Measurements from ENCODE around the gene MTHFD2L. TPM values are rescaled to one million over a fixed set of nuclear protein-coding genes. Genes with fewer than 3 reads are reported as not detected.

MTHFD2L gene
- total RNA-seq, 2 donors from 2014 or later: 5.8 to 26.9 TPM

- peak overlapping the region; percentile 26 to 52 for H3K27ac ChIP-seq
- DNase-seq (ENCODE audit: low spot score): peak; percentile 61
- H3K4me3 ChIP-seq: no peak overlapping the region
- H3K27me3 ChIP-seq (replicated peaks; ENCODE audit: insufficient read depth): no peaks in the 10 kb centered on the region
- H3K36me3 ChIP-seq: no peaks in the 10 kb centered on the region
- H3K4me1 ChIP-seq (ENCODE audit: control insufficient read depth in 1 of 2, low read depth in 2 of 2): peaks cover 17 to 40% of the 10 kb centered on the region in 2 donors
- TF ChIP-seq CTCF (IDR thresholded peaks at IDR 0.05): no peak
- H3K9me3 ChIP-seq: no peaks in the 10 kb centered on the region
- ATAC-seq (ENCODE audit: insufficient number of reproducible peaks, low FRiP score, low read depth): peak; percentile 92
These were observed 40.8 kb upstream of the MTHFD2L start for GRCh38 chr4:74117024-74117534.

- DNase-seq (ENCODE audit: low spot score) (no peak), ATAC-seq (ENCODE audit: insufficient number of reproducible peaks, low FRiP score, low read depth) (no peak)
- H3K4me1 ChIP-seq (ENCODE audit: control insufficient read depth in 1 of 2, low read depth in 2 of 2): peaks cover 18 to 42% of the 10 kb centered on the region in 2 donors
- H3K4me3 ChIP-seq: no peak overlapping the region
- H3K9me3 ChIP-seq: no peaks in the 10 kb centered on the region
- H3K27ac ChIP-seq: no peak overlapping the region
- H3K36me3 ChIP-seq: no peaks in the 10 kb centered on the region
- H3K27me3 ChIP-seq (replicated peaks; ENCODE audit: insufficient read depth): no peaks in the 10 kb centered on the region
- no peak for TF ChIP-seq CTCF (IDR thresholded peaks at IDR 0.05)
These were observed 39.1 kb upstream of the MTHFD2L start for GRCh38 chr4:74118600-74119338.

GRCh38 chr4:74120086-74120485, 37.8 kb upstream of the MTHFD2L start:
- no peak for TF ChIP-seq CTCF (IDR thresholded peaks at IDR 0.05)
- DNase-seq (ENCODE audit: low spot score): no peak
- no peak for ATAC-seq (ENCODE audit: insufficient number of reproducible peaks, low FRiP score, low read depth)

GRCh38 chr4:74121643-74122579, 36.0 kb upstream of the MTHFD2L start:
- TF ChIP-seq CTCF (IDR thresholded peaks at IDR 0.05): no peak
- ATAC-seq (ENCODE audit: insufficient number of reproducible peaks, low FRiP score, low read depth): no peak
- H3K9me3 ChIP-seq: no peaks in the 10 kb centered on the region

More at GRCh38 chr4:74120086-74120485, 37.8 kb upstream of the MTHFD2L start:
- Histone ChIP-seq H3K27me3 (replicated peaks; ENCODE audit: insufficient read depth) (no peaks in the 10 kb centered on the region), H3K27ac (no peak overlapping the region), H3K9me3 (no peaks in the 10 kb centered on the region), H3K4me3 (no peak overlapping the region), H3K36me3 (no peaks in the 10 kb centered on the region), H3K4me1 (ENCODE audit: control insufficient read depth in 1 of 2, low read depth in 2 of 2) (peaks cover 18 to 38% of the 10 kb centered on the region in 2 donors)

More at GRCh38 chr4:74121643-74122579, 36.0 kb upstream of the MTHFD2L start:
- Histone ChIP-seq H3K4me3 (no peak overlapping the region), H3K4me1 (ENCODE audit: control insufficient read depth in 1 of 2, low read depth in 2 of 2) (peaks cover 14 to 31% of the 10 kb centered on the region in 2 donors), H3K27ac (no peak overlapping the region), H3K27me3 (replicated peaks; ENCODE audit: insufficient read depth) (no peaks in the 10 kb centered on the region), H3K36me3 (no peaks in the 10 kb centered on the region)
- DNase-seq (ENCODE audit: low spot score): no peak

Measured in thoracic aorta (tissue), 2 donors.